ENCODE results near the gene UGCG.

DNA sequence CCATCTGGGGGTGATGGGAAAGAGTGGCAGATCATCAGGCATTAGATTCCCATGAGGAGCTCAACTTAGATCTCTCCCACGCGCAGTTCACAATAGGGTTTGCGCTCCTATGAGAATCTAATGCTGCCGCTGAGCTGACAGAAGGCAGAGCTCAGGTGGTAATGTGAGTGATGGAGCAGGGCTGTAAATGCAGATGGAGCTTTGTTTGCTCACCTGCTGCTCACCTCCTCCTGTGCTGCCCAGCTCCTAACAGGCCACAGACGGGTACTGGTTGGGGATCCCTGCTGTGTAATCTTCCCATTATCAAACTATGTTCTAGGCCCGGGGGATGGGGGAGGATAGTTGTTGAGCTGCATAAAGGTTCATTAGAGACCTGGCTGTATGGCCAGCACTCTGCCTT, 58.4 kb downstream of the UGCG start:
- TF ChIP-seq, protein P1, sequence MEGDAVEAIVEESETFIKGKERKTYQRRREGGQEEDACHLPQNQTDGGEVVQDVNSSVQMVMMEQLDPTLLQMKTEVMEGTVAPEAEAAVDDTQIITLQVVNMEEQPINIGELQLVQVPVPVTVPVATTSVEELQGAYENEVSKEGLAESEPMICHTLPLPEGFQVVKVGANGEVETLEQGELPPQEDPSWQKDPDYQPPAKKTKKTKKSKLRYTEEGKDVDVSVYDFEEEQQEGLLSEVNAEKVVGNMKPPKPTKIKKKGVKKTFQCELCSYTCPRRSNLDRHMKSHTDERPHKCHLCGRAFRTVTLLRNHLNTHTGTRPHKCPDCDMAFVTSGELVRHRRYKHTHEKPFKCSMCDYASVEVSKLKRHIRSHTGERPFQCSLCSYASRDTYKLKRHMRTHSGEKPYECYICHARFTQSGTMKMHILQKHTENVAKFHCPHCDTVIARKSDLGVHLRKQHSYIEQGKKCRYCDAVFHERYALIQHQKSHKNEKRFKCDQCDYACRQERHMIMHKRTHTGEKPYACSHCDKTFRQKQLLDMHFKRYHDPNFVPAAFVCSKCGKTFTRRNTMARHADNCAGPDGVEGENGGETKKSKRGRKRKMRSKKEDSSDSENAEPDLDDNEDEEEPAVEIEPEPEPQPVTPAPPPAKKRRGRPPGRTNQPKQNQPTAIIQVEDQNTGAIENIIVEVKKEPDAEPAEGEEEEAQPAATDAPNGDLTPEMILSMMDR (IDR thresholded peaks at IDR 0.05): no peak
- TF ChIP-seq POLR2A (IDR thresholded peaks at IDR 0.05): no peak

Data from esophagus squamous epithelium (tissue), 4 donors.